ENCODE results near the gene RMI2.

The RMI2 gene

DNA sequence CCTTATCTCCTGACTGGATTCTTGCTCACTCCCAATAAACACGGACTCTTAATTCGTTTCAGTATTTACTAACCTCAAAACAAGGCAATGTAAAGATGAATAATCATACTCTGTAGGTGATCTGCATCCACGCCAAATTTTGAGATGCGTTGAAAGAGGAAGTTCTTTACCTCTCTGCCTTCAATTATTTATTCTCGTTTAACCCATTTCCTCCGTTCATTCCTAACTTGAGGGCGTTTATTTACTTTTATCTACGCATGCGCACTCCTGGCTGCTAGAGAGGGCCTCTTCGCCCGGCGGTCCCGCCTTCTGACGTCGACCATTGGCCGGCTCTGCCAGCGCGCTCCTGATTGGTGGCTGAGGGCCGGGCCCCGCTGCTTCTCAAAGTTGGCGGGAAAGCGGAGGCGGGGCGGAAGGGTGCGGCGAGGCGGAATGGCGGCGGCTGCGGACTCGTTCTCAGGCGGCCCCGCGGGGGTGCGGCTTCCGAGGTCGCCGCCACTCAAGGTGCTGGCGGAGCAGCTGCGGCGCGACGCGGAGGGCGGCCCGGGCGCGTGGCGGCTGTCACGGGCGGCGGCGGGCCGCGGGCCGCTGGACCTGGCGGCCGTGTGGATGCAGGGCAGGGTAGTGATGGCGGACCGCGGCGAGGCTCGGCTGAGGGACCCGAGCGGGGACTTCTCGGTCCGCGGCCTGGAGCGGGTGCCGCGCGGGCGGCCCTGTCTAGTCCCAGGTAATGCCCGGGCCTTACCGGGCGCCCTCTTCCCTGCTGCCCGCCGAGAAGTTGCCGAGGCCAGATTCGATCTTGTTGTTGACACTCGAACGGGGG, at the start of gene RMI2:
Gene RMI2 (plus strand): TSS at position 420 of the 823 bp plus-strand sequence. CDS start 13 bp downstream, at position 433.
- TF ChIP-seq, protein P1, sequence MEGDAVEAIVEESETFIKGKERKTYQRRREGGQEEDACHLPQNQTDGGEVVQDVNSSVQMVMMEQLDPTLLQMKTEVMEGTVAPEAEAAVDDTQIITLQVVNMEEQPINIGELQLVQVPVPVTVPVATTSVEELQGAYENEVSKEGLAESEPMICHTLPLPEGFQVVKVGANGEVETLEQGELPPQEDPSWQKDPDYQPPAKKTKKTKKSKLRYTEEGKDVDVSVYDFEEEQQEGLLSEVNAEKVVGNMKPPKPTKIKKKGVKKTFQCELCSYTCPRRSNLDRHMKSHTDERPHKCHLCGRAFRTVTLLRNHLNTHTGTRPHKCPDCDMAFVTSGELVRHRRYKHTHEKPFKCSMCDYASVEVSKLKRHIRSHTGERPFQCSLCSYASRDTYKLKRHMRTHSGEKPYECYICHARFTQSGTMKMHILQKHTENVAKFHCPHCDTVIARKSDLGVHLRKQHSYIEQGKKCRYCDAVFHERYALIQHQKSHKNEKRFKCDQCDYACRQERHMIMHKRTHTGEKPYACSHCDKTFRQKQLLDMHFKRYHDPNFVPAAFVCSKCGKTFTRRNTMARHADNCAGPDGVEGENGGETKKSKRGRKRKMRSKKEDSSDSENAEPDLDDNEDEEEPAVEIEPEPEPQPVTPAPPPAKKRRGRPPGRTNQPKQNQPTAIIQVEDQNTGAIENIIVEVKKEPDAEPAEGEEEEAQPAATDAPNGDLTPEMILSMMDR (IDR thresholded peaks at IDR 0.05), result no peak

DNA sequence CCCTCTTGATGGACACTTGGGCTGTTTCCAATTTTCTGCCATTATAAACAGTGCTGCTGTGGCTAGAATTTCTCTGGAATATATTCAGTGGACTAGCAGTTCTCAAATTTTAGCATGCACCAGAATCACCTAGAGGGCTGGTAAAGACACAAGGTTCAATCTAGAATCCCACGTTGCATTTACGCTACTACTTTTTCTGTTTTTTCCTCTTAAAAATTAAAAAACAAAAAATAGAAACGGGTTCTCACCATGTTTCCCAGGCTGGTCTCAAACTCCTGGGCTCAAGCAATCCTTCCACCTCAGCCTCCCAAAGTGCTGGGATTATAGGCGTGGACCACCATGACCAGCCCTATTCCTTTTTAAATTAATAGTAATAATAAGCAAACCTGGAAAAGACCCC, 49.6 kb upstream of the RMI2 start:
- TF ChIP-seq, protein P1 (IDR thresholded peaks at IDR 0.05), result no peak

DNA sequence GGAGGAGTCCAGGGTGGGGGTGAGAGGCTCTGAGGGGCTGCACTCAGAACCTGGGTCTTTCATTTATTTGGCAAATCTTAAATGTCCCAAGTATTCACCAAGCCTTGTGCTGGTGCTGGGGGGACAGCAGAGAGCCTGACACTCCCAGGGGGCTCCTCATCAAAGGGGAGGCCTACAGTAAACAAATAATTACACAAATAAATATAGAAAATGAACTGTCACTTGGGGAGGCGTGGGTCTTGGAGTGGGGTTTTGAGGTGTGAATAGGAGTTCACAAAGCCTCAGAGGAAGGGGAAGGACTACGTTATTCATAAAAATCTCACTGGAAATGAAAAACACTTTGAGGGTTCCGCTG, 48.9 kb upstream of the RMI2 start:
- TF ChIP-seq, protein P1 (IDR thresholded peaks at IDR 0.05), result no peak

DNA sequence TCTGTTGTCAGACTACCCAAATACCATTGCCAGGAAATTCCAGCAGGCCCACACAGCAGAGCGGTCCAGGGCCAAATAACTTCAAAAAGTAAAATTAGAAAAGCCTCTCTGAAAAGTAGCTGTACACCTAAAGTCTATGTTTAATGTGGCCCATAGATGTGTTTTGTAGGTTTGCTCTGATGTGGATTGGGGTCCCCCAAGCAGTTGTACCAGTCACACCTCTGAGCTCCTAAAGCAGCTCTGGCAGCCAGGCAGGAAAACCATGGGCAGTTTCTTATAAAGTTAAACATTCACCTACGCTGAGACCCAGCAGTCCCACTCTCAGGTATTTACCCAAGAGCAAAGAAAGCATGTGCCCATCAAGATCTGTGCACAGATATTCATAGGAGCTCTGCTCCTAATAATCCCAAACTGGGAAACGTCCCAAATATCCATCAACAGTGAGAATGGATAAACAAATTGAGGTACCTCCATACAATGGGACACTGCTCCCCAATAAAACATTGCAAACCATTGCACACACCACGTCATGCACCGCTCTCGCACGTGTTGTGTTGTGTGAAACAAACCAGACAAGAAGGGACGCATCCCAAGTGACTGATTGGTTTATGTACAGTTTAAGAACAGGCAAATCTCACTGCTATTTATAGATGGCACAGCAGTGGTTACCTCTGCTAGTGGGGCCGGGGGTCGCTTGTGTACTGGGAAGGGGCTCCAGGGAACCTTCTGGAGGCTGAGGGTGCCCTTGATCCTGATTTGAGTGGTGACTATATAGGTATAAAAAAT, 48.4 kb upstream of the RMI2 start:
- TF ChIP-seq, protein P1 (IDR thresholded peaks at IDR 0.05), result no peak

DNA sequence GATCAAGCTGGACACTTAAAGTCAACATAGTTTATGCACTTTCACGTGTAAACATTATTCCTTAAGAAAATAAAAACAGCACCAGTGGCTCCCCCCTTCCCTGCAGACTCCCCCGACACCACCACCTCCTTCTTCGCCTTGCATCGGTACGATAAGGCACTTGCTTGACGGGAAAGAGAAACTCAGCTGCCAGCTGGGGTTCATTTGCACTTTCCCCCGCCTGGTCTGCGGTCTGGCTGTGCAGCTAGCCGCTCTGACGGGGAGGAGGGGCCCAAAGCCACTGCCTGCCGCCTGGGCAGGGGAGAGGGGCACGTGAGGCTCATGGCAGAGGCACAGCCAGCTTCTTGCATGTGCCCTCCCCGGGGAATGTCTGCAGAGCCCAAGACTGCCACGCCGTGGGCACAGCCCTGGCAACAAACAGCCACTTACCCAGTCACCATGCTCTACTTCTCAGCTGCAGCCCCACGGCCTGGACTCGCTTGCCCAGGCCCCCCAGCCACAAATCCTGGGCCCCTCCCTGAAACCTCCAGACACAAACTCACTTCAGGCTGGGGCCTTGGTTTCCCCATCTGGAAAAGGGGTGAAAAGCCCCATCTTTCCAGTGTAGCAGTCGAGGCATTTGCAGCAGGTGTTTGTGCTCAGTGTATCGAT, 47.6 kb upstream of the RMI2 start:
- TF ChIP-seq, protein P1 (IDR thresholded peaks at IDR 0.05), result no peak

DNA sequence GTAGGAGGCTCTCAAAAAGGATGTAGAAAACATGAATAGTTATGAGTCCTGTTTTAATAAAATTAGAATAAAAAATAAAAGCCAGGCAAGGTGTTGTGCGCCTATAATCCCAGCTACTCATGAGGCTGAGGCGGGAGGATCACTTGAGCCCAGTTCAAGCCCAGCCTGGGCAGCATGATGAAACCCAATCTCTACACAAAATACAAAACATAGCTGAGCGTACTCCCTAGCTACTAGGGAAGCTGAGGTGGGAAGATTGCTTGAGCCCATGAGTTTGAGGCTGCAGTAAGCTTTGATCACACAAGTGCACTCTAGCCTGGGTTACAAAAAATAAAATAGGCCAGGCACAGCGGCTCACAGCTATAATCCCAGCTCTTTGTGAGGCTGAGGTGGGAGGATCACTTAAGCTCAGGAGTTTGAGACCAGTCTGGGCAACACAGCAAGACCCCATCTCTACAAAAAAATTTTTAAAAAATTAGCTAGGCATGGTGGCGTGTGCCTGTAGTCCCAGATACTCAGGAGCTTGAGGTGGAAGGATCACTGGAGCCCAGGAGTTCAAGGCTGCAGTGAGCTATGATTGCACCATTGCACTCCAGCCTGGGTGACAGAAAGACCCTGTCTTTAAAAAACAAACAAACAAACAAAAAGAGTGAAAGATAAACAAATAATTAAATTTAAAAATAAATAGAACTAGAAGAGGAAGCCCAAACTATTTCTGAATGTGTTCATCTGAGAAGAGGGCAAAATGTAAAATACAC, 46.9 kb upstream of the RMI2 start:
- TF ChIP-seq, protein P1 (IDR thresholded peaks at IDR 0.05), result no peak

All from LNCAP (cell line).